H1 (cell line): ENCODE data around the gene ADA. TPM values are rescaled to one million over a fixed set of nuclear protein-coding genes. Genes with fewer than 3 reads are reported as not detected.

Experiments
- CTCF ChIA-PET: fragments of 300-600 bp; sonication (Branson Sonifier 250); formaldehyde crosslinking; loops from one replicate; lab custom pipeline; 2021; ENCODE audit not compliant: partially characterized antibody; lab: Charles Lee
- POLR2A ChIA-PET: fragments of 300-600 bp; sonication (Branson Sonifier 250); formaldehyde crosslinking; loops from one replicate; lab custom pipeline; 2021; ENCODE audit warnings: inconsistent platforms; ENCODE audit not compliant: partially characterized antibody; lab: Charles Lee
- DNase-seq, 2 experiments: peaks; one replicate each; pipeline versions ENCODE4 v3.0.0 to v3.0.0-alpha.2; 2010 to 2022; ENCODE audit warnings: low spot score in 2 of 2, low read depth in 1 of 2, mixed read lengths in 1 of 2
- FAIRE-seq: peaks from 2 replicates; lab custom pipeline; 2011; peaks lifted over from hg19 to GRCh38; lab: Jason Lieb, UNC
- H2AFZ ChIP-seq: 2 replicates; pipeline ENCODE4 v1.8.1; 2012; ENCODE audit warnings: low read length, inconsistent platforms
- H2AK5ac ChIP-seq: 2 replicates; pipeline ENCODE4 v1.6.1; 2013; ENCODE audit warnings: low read depth, low read length
- H2BK120ac ChIP-seq: replicated peaks from 2 replicates; pipeline ENCODE3; 2013; ENCODE audit warnings: low read depth, low read length, inconsistent platforms
- H2BK12ac ChIP-seq: 2 replicates; pipeline ENCODE4 v1.6.1; 2013; ENCODE audit warnings: low read depth, low read length
- H2BK15ac ChIP-seq: 2 replicates; pipeline ENCODE4 v1.6.1; 2013; ENCODE audit warnings: low read length
- H2BK20ac ChIP-seq: 2 replicates; pipeline ENCODE4 v1.6.1; 2013; ENCODE audit warnings: low read length
- H2BK5ac ChIP-seq: 2 replicates; pipeline ENCODE4 v1.6.1; 2013; ENCODE audit warnings: low read depth, low read length
- H3K14ac ChIP-seq: 2 replicates; pipeline ENCODE4 v1.6.1; 2013; ENCODE audit warnings: inconsistent platforms; ENCODE audit not compliant: insufficient read length
- H3K18ac ChIP-seq: 2 replicates; pipeline ENCODE4 v1.6.1; 2013; ENCODE audit warnings: low read length; ENCODE audit errors: extremely low read depth
- H3K23ac ChIP-seq: 2 replicates; pipeline ENCODE4 v1.6.1; 2013; ENCODE audit warnings: inconsistent platforms; ENCODE audit not compliant: insufficient read length
- H3K23me2 ChIP-seq: 2 replicates; pipeline ENCODE4 v1.6.1; 2013; ENCODE audit warnings: low read depth, low read length
- H3K27ac ChIP-seq: 2 replicates; pipeline ENCODE4 v1.6.1; 2011; ENCODE audit warnings: low read depth, low read length, inconsistent platforms
- H3K27me3 ChIP-seq, 4 experiments: replicated peaks in 1 of 4; 1 replicate in 1 of 4; 2 replicates in 3 of 4; pipeline versions ENCODE4 v1.6.1 to v1.8.1; 2011 to 2013; ENCODE audit warnings: low read length in 3 of 4, mild to moderate bottlenecking in 3 of 4, inconsistent platforms in 2 of 4, mixed read lengths in 2 of 4, moderate library complexity in 1 of 4; ENCODE audit not compliant: control insufficient read depth in 3 of 4, insufficient read depth in 3 of 4; ENCODE audit errors: extremely low read depth in 1 of 4
- H3K36me3 ChIP-seq, 4 experiments: 2 replicates each; pipeline versions ENCODE4 v1.6.1 to v1.8.1; 2011 to 2013; ENCODE audit warnings: mild to moderate bottlenecking in 4 of 4, low read length in 3 of 4, moderate library complexity in 2 of 4, control low read depth in 1 of 4, inconsistent platforms in 1 of 4; ENCODE audit not compliant: insufficient read depth in 4 of 4, control insufficient read depth in 2 of 4
- H3K4ac ChIP-seq: replicated peaks from 2 replicates; pipeline ENCODE3; 2013; ENCODE audit warnings: low read length, low read depth, mixed read lengths, inconsistent platforms; ENCODE audit not compliant: insufficient read length
- H3K4me1 ChIP-seq, 4 experiments: replicated peaks in 1 of 4; 1 replicate in 1 of 4; 2 replicates in 3 of 4; pipeline versions ENCODE4 v1.6.1 to v1.8.1; 2011 to 2013; ENCODE audit warnings: low read length in 3 of 4, inconsistent platforms in 2 of 4, mixed read lengths in 1 of 4; ENCODE audit not compliant: insufficient read depth in 4 of 4, control insufficient read depth in 3 of 4
- H3K4me2 ChIP-seq, 2 experiments: 2 replicates each; pipeline versions ENCODE4 v1.6.1 to v1.8.1; 2011 to 2013; ENCODE audit warnings: low read depth in 2 of 2, low read length in 2 of 2, control low read depth in 1 of 2, inconsistent platforms in 1 of 2, mild to moderate bottlenecking in 1 of 2; ENCODE audit not compliant: insufficient read depth in 1 of 2
- H3K4me3 ChIP-seq, 4 experiments: fragments of 200-600, 300-600 bp in 1 of 4; sonication (generic), shearing (Covaris generic), sonication (Bioruptor Twin) in 1 of 4; 2 replicates each; pipeline versions ENCODE4 v1.5.1 to v1.8.1; 2011 to 2016; ENCODE audit warnings: low read length in 4 of 4, low read depth in 3 of 4, control low read depth in 2 of 4, inconsistent platforms in 2 of 4, mild to moderate bottlenecking in 2 of 4, mixed read lengths in 1 of 4, moderate library complexity in 1 of 4; ENCODE audit not compliant: insufficient read depth in 2 of 4; ENCODE audit errors: extremely low read depth in 1 of 4
- H3K56ac ChIP-seq: replicated peaks from 2 replicates; pipeline ENCODE3; 2013; ENCODE audit warnings: low read depth, mild to moderate bottlenecking, mixed read lengths, low read length, inconsistent platforms; ENCODE audit not compliant: insufficient read length
- H3K79me1 ChIP-seq: 2 replicates; pipeline ENCODE4 v1.6.1; 2013; ENCODE audit warnings: low read depth, low read length, control low read depth
- H3K79me2 ChIP-seq, 2 experiments: 2 replicates each; pipeline versions ENCODE4 v1.6.1 to v1.8.1; 2012 to 2013; ENCODE audit warnings: low read length in 2 of 2, mild to moderate bottlenecking in 2 of 2, inconsistent platforms in 1 of 2; ENCODE audit not compliant: insufficient read depth in 2 of 2, control insufficient read depth in 1 of 2
- H3K9ac ChIP-seq, 4 experiments: replicated peaks in 1 of 4; 1 replicate in 1 of 4; 2 replicates in 3 of 4; pipeline versions ENCODE4 v1.6.1 to v1.8.1; 2011 to 2013; ENCODE audit warnings: low read depth in 3 of 4, low read length in 3 of 4, control low read depth in 2 of 4, mild to moderate bottlenecking in 2 of 4, moderate library complexity in 2 of 4, inconsistent platforms in 1 of 4; ENCODE audit errors: extremely low read depth in 1 of 4
- H3K9me3 ChIP-seq, 2 experiments: 2 replicates each; pipeline versions ENCODE4 v1.6.1 to v1.8.1; 2012 to 2013; ENCODE audit warnings: mild to moderate bottlenecking in 2 of 2, moderate library complexity in 2 of 2, control low read depth in 1 of 2, inconsistent platforms in 1 of 2, low read depth in 1 of 2, low read length in 1 of 2, mixed read lengths in 1 of 2; ENCODE audit not compliant: insufficient read depth in 2 of 2
- H4K20me1 ChIP-seq, 2 experiments: replicated peaks in 1 of 2; 2 replicates each; pipeline versions ENCODE3 to v1.8.1; 2011 to 2013; ENCODE audit warnings: inconsistent platforms in 2 of 2, low read length in 2 of 2, mild to moderate bottlenecking in 1 of 2; ENCODE audit not compliant: insufficient read depth in 2 of 2, control insufficient read depth in 1 of 2
- H4K5ac ChIP-seq: 2 replicates; pipeline ENCODE4 v1.6.1; 2013; ENCODE audit warnings: low read length, low read depth, mixed read lengths, inconsistent platforms; ENCODE audit not compliant: insufficient read length
- H4K8ac ChIP-seq: 2 replicates; pipeline ENCODE4 v1.8.0; 2013; ENCODE audit warnings: mild to moderate bottlenecking, moderate library complexity, low read length, inconsistent platforms; ENCODE audit not compliant: insufficient read depth; ENCODE audit errors: extremely low read depth
- H4K91ac ChIP-seq: replicated peaks from 2 replicates; pipeline ENCODE3; 2013; ENCODE audit warnings: low read length, mixed read lengths, inconsistent platforms; ENCODE audit not compliant: insufficient read length
- CREB1 ChIP-seq: IDR thresholded peaks from 2 replicates; pipeline ENCODE4 v1.6.1; 2012; ENCODE audit warnings: inconsistent platforms
- FOSL1 ChIP-seq: IDR thresholded peaks from 2 replicates; pipeline ENCODE4 v1.6.1; 2011; ENCODE audit warnings: mild to moderate bottlenecking, low read depth, low read length, moderate library complexity; ENCODE audit not compliant: insufficient read depth
- GTF2F1 ChIP-seq: IDR thresholded peaks from 2 replicates; pipeline ENCODE4 v1.6.1; 2012; ENCODE audit warnings: low read depth, low read length, improper control_type of control experiment, borderline replicate concordance
- HDAC2 ChIP-seq, 2 experiments: fragments of 300-600 bp in 1 of 2; sonication (generic) in 1 of 2; IDR thresholded peaks; 2 replicates each; pipeline ENCODE4 v1.6.1; 2011 to 2012; ENCODE audit warnings: low read depth in 2 of 2, low read length in 2 of 2, mild to moderate bottlenecking in 2 of 2, moderate library complexity in 2 of 2, borderline replicate concordance in 1 of 2, inconsistent platforms in 1 of 2
- HDAC6 ChIP-seq: IDR thresholded peaks from one replicate; pipeline ENCODE4 v1.7.1; 2012; ENCODE audit warnings: low read depth, mild to moderate bottlenecking, inconsistent platforms, low read length, moderate library complexity
- POU5F1 ChIP-seq: IDR thresholded peaks from 2 replicates; pipeline ENCODE4 v1.6.1; 2011; ENCODE audit warnings: low read depth, mild to moderate bottlenecking, low read length, moderate library complexity
- TAF1 ChIP-seq: IDR thresholded peaks from 2 replicates; pipeline ENCODE4 v1.6.1; 2011; ENCODE audit warnings: mild to moderate bottlenecking, low read depth, low read length
- WGBS, 2 experiments: shearing (Covaris generic) in 1 of 2; methylation state at CpG; one replicate each; pipeline versions ENCODE4 v1.1.6 to v1.1.7; 2013 to 2015; ENCODE audit warnings: low lambda C conversion rate in 2 of 2, mixed read lengths in 2 of 2, inconsistent platforms in 1 of 2, low coverage in 1 of 2, missing lambda C conversion rate in 1 of 2; ENCODE audit not compliant: insufficient replicate concordance in 2 of 2, insufficient coverage in 1 of 2, insufficient read length in 1 of 2; ENCODE audit errors: extremely low coverage in 1 of 2, missing lambda C conversion rate in 1 of 2; 5-methylcytosine and 5-hydroxymethylcytosine counted together
- polyA plus RNA-seq, 7 experiments: library from polyadenylated mRNA; depleted of rRNA in 3 of 7; stranded (reverse) in 5 of 7; unstranded in 2 of 7; fragments of >200 nt in 5 of 7; fragments of 200-250 nt in 2 of 7; gene quantifications; 1 replicate in 5 of 7; 2 replicates in 1 of 7; 4 replicates in 1 of 7; pipeline versions ENCODE4 v1.2.1 to v1.2.3, GENCODE V29; 2011 to 2013; ENCODE audit warnings: missing spikeins in 2 of 7, mixed read lengths in 2 of 7
- total RNA-seq: library from RNA; stranded (reverse); fragmentation: NEBNext Ultra II Directional; extraction: Animal tissue kit (Norgen Biotek cat#: 25700); gene quantifications from 2 replicates; pipeline ENCODE4 v1.2.1, GENCODE V29; 2021
- TF ChIP-seq, protein P1 (sequence below): IDR thresholded peaks from 2 replicates; pipeline ENCODE4 v1.6.1; 2012; ENCODE audit warnings: inconsistent platforms

The ADA gene
- total and polyA plus RNA-seq, 2 of the 8 experiments (the other 6 are each of a cell fraction or from before 2014, with no cell fraction given), result 19.9 to 32.8 TPM

DNA sequence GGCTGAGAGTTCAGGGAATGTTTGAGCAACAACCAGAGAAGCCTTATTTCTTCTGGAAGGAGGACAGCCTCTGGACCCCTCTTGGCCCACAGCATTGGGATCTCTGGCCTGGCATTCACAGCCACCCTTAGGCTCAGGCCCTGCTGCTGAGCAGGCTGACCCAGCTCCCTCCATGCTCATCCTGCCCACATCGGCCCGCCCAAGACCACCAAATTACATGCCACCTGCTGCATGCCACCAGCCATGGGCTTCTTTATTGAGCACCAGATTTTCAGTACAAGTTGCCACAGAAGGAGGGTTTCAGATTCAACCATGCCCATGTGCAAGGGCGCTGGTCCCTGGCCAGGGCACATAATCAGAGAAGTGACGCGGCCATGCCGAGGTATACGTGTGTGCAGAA, 32.2 kb downstream of the ADA start:
- Histone ChIP-seq H2BK5ac (no peak overlapping the region), H3K36me3 (peaks cover under 1 to 10% (median 6%) of the 10 kb centered on the region in 4 experiments; a peak in 4 of 8 replicates), H4K91ac (no peak overlapping the region), H3K79me2 (no peaks in the 10 kb centered on the region), H4K20me1 (peaks cover 3 to 10% of the 10 kb centered on the region in 2 experiments), H2AK5ac (no peak overlapping the region), H2BK120ac (no peak overlapping the region), H3K23me2 (no peaks in the 10 kb centered on the region), H2BK20ac (no peak overlapping the region), H3K9me3 (no peaks in the 10 kb centered on the region), H2AFZ (no peak overlapping the region), H3K9ac (no peak overlapping the region; a peak in 1 of 7 replicates), H4K5ac (no peak overlapping the region), H3K79me1 (no peaks in the 10 kb centered on the region), H3K4ac (no peak overlapping the region), H3K4me3 (no peak overlapping the region), H3K23ac (no peak overlapping the region), H3K14ac (no peak overlapping the region), H4K8ac (no peak overlapping the region), H2BK15ac (no peak overlapping the region), H3K27me3 (peaks cover 0 to 3% (median 1%) of the 10 kb centered on the region in 4 experiments; a peak in 3 of 7 replicates), H3K18ac (no peak overlapping the region), H3K56ac (no peak overlapping the region), H2BK12ac (no peak overlapping the region), H3K27ac (no peak overlapping the region), H3K4me2 (no peak overlapping the region), H3K4me1 (peaks cover 0 to 28% (median 15%) of the 10 kb centered on the region in 4 experiments; a peak in 6 of 7 replicates)
- DNase-seq (no peak), FAIRE-seq (no peak)
- CTCF ChIA-PET, result interaction anchor here (1.4 to 1.9 kb wide), 2 partner anchors 10 to 64 kb away, joined by 4 to 8 read pairs; no protein-coding TSS in a partner anchor
- POLR2A ChIA-PET, result interaction anchor here (0.8 to 3.8 kb wide), 2 partner anchors 24 to 33 kb away, joined by 3 to 12 read pairs; no protein-coding TSS in a partner anchor
- 93% methylated on average over 7 of the region's 7 CpGs; no CpG with 5 or more reads in 1 of the 2 experiments for WGBS, 2 experiments
- no peak for TF ChIP-seq HDAC2 (IDR thresholded peaks at IDR 0.05; ENCODE audit: borderline replicate concordance in 1 of 2, low read depth in 2 of 2, low read length in 2 of 2)
- no peak for TF ChIP-seq GTF2F1
- no peak for TF ChIP-seq CREB1
- TF ChIP-seq TAF1, result no peak
- no peak for TF ChIP-seq FOSL1
- TF ChIP-seq, protein P1, sequence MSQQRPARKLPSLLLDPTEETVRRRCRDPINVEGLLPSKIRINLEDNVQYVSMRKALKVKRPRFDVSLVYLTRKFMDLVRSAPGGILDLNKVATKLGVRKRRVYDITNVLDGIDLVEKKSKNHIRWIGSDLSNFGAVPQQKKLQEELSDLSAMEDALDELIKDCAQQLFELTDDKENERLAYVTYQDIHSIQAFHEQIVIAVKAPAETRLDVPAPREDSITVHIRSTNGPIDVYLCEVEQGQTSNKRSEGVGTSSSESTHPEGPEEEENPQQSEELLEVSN, result no peak
- no peak for TF ChIP-seq POU5F1
- no peak for TF ChIP-seq HDAC6
